Transverse colon (tissue), 3 donors: ENCODE results near the gene LRRC8D.

Experiments used
- POLR2A ChIP-seq: fragments of 450-650 bp; IDR thresholded peaks from one replicate; pipeline ENCODE4 v1.6.1; 2016; ENCODE audit warnings: antibody characterized with exemption, mild to moderate bottlenecking, moderate library complexity
- TF ChIP-seq, protein P1 (sequence below), 5 experiments: fragments of 200-600 bp in 3 of 5; fragments of 450-650 bp in 2 of 5; sonication (generic) in 3 of 5; IDR thresholded peaks; 1 replicate in 2 of 5; 2 replicates in 3 of 5; pipeline ENCODE4 v1.5.1; 2016 to 2017; ENCODE audit warnings: antibody characterized with exemption in 5 of 5, inconsistent platforms in 3 of 5, mild to moderate bottlenecking in 2 of 5, moderate library complexity in 1 of 5

DNA sequence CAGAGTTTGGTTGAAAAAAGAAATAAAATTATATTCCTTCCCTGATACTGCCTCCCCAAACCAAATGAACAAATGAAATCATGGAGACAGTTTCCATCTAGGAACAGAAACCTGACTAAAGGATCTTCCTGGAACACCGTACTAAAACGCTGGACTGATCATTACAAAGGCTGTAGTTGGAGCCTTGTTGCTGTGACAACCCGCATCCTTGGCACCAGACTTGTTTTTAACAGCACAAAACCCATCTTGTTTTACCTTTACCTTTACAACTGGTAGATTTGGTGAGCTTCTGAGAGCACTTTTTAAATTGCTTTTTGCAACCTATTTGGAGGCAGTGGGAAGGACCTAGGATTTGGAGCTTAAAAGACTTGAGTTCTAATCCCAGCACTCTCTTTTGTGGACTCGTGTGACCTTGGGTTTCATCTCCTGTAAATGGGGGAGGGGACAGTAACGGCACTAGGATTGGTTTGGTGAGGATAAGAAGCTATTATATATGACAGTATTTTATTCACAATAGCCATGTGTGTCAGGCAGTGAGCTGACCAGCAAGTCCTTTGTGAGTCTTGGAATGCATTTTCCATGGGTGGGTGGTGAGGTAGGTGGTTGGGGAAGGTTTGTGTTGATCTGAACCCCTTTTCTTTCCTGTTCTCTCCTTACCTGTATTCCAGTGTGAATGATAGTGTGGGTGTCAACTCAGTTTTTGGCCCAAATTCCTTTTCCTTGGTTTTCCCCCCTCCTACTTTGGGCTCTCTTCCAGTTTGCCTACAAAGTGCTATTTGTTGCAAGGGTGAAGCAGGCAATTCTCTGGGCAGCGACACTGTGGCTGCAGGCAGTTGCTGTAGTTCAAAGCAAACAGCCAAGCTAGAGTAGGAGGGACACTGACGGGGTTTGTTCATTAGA lies 12.6 kb downstream of the LRRC8D start:
- no peak for TF ChIP-seq POLR2A
- TF ChIP-seq, protein P1, sequence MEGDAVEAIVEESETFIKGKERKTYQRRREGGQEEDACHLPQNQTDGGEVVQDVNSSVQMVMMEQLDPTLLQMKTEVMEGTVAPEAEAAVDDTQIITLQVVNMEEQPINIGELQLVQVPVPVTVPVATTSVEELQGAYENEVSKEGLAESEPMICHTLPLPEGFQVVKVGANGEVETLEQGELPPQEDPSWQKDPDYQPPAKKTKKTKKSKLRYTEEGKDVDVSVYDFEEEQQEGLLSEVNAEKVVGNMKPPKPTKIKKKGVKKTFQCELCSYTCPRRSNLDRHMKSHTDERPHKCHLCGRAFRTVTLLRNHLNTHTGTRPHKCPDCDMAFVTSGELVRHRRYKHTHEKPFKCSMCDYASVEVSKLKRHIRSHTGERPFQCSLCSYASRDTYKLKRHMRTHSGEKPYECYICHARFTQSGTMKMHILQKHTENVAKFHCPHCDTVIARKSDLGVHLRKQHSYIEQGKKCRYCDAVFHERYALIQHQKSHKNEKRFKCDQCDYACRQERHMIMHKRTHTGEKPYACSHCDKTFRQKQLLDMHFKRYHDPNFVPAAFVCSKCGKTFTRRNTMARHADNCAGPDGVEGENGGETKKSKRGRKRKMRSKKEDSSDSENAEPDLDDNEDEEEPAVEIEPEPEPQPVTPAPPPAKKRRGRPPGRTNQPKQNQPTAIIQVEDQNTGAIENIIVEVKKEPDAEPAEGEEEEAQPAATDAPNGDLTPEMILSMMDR (IDR thresholded peaks at IDR 0.05): no peak
